Stimulated activated CD4-positive, alpha-beta T cell treated with anti-CD3 and anti-CD28 coated beads, Interleukin-12 subunit alpha, Interleukin-12 subunit beta, amount 100 ng/mL, for 48 hours (primary cell): ENCODE measurements around the gene N4BP2.

Experiments used
- DNase-seq, 3 donors: peaks; one replicate each; pipeline ENCODE4 v3.0.0-alpha.2; 2020; ENCODE audit warnings: low read depth in 2 of 3, low spot score in 1 of 3

Gene N4BP2

DNA sequence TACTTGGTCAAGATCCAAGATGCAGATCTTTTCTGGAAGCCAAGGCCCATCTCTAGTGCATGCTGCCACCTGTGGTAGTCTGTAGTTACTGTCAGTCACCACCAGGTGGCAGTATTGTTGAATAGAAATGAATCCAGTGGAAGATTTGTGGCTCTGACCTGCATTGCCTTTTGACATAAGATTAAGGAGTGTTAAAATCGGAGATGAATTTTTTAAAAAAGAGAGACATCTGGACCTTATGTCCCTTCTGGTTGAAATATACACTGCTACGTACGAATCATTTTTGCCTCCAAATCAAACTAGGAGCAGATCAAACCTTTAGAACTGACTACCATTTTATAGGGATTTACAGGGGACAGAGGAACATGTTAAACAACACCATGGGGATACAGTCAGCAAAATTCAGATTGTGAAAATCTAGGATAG lies 93.3 kb downstream of the N4BP2 start:
- DNase-seq, result peak; percentile 47 to 85 (median 48)

- DNase-seq, result no peak
Observed at GRCh38 chr4:40150932-40151331, 94.3 kb downstream of the N4BP2 start.

GRCh38 chr4:40152637-40153036 lies 96.0 kb downstream of the N4BP2 start:
- no peak for DNase-seq

- DNase-seq, result no peak
Observed at GRCh38 chr4:40157436-40157835, 100.8 kb downstream of the N4BP2 start.

GRCh38 chr4:40160258-40160657 lies 103.6 kb downstream of the N4BP2 start:
- DNase-seq, result no peak

DNA sequence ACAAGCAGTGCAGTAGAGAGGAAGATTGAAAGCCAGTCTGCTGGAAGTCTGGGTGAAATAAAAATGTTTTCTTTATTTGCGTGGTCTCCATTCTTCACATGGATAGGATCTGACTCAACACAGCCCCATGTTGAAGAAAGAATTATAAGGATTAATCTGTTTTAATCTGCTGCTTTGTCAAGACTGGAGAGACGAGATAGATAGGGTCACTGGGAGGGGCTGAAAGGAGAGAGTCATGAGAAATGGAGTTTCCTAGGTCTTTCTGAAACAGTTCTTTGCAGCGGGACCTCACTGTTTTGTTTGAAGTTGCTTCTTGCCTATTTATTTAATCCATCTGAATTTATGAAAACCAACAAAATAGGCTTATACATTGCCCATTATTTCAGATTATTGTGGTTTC lies 107.8 kb downstream of the N4BP2 start:
- no peak for DNase-seq

GRCh38 chr4:40165916-40166315 lies 109.3 kb downstream of the N4BP2 start:
- DNase-seq, result no peak

DNA sequence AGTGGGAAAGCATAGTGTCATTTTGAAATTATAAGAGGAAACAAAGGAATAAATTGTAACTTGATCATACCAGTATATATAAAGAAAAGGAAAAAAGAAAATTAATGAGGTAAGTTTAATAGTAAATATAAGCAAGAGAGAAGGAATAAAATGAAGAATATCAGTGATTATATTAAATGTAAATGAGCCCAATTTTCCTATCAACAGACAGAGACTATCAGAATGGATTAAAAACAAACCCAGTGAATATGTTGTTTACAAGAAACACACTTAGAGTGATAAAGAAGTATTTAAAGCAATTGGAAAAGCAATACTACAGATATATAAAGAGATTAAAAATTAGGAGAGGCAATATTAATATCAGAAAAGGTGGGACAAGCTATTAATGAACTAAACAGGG lies 111.4 kb downstream of the N4BP2 start:
- no peak for DNase-seq

DNA sequence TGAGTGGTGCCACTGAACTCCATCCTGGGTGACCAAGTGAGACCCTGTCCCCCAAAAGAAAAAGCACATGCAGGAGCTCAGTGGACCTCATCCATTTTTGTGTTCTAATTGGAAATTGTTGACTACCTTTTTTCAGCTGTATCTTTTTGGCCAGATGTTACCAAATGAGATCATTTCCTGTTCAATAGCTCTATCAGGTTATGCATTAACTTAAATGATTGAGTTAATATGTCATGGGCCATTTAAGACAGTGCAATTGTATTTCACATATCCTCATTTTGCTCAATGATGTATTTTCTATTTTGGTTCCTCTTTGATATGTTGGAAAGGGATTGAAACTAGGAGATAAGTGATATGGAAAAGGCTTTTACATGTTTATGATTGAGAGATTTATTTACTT lies 113.9 kb downstream of the N4BP2 start:
- DNase-seq, result no peak

- DNase-seq, result no peak
Observed at GRCh38 chr4:40173470-40173875, 116.8 kb downstream of the N4BP2 start.

DNA sequence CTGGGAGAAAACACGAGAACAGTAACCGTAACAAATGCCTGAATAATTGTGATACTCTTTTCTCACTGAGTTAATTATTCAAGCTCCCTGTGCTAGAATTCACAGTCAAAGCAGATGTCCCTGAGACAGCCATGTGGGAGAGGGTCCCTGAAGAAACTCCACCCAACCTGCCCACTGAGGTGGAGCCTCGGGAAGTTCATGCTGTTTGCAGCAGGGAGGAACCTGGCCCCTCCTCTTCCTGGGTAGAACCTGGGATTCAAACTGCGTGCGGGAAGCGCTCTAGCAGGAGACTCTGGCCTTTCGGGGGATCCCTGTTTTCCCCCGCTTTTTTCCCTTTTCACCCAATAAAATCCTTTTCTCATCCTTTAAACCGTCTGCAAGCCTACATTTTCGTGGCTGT lies 120.0 kb downstream of the N4BP2 start:
- no peak for DNase-seq

DNA sequence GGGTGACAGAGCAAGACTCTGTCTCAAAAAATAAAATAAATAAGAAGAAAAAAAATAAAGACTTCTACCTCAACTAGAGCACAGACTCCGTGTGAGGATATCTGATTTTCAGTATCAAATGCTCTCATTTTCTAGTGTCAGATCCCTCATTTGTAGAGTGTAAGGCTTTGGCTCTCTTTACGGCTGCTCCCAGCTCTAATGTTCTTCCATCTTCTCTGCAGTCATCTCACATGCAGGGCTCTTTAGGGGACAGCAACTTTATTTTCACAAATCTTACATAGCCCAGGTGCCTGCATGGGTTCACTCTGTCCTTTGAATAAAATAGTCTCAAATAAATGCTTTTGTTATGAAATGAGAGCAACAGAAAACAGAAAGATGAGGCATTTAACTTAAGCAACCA lies 120.9 kb downstream of the N4BP2 start:
- DNase-seq, result no peak

DNA sequence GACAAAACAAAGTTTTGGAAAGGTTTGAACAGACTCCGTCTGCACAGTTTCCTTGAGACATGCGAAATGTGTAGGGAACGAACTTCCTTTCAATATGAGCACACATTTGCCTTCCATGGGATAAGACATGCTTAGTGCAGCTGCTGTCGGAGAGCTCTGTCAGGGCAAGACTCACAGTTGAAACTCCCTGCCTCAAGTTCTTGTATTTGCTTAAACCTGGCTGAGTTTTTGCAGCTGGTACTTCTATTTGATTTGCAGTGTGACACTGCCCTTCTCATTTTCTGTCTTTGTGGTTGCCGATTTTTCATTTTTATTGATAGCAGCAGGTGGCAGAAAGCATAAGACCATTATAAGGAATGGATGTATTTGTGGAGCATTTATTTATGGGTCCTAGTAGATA lies 122.0 kb downstream of the N4BP2 start:
- no peak for DNase-seq

DNA sequence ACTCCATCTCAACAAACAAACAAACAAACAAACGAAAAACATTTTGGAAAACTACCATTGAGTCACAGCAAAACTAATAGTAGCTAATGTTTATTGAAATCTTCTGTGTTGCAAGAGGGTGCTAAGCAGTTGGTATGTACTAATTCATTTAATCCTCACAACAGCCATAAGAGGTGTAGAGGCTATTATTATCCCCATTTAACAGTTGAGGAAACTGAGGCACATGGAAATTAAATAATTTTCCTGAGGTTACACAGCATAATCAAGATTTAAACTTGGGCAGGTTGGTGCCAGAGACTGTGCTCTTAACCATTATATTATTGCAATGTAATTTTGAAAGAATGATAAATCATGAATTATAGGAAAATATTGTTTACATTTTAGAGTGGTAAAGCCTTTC lies 122.7 kb downstream of the N4BP2 start:
- DNase-seq, result no peak

DNA sequence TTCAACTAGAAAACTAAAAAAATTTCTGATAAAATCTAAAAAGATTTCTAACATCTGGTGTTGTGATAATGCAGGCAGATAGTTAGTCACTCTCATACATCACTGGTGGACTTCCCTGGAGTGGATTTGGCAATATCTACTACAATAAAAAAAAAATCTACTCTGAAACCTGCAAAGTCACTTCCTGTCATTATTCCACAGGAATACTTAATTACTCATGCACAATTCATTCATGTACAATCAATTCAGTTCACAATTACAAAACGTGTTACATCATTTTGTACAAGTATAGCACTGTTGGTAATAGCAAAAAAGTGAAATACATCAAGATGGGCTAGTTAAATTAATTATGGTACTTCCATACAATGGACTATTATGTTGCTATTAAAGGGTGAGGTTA lies 123.7 kb downstream of the N4BP2 start:
- no peak for DNase-seq

DNA sequence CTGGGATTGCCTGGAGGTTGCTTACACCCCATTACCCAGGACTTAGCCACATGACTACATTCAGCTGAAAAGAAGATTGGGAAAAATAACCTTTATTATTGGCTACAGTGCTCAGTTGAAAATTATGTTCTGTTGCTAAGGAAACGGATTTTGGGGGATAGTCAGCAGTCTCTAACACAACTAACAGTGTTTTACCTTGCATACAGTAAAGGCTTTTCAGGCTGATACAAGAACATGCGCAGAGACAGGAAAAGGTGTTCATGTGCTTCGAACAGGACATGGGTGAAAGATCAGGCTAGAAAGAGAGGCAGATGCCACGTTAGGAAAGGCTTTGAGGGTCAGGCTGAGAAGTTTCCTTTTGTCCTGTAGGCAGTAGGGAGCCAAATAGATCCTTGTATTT lies 125.4 kb downstream of the N4BP2 start:
- no peak for DNase-seq

DNA sequence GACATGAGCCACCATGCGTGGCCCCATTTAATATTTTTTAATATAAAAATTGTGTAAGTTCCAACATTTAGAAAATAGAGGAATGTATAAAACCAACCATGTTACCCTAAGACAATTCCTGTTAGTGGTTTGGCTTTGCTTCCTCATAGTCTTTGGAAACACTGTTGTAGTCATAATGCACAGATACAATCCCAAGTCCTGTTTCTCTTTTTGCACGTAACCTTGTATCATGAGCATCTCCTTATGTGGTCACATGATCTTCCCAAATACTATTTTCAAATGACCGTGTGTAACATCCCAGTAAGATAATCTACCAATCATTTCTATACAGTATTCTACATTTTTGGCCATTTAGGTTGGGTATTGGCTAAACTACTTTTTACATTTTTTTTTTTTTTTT lies 126.3 kb downstream of the N4BP2 start:
- DNase-seq, result no peak

- no peak for DNase-seq
Observed at GRCh38 chr4:40183615-40184411, 127.2 kb downstream of the N4BP2 start.

GRCh38 chr4:40185830-40186664 lies 129.4 kb downstream of the N4BP2 start:
- no peak for DNase-seq

GRCh38 chr4:40186665-40187014 lies 130.0 kb downstream of the N4BP2 start:
- DNase-seq, result no peak

DNA sequence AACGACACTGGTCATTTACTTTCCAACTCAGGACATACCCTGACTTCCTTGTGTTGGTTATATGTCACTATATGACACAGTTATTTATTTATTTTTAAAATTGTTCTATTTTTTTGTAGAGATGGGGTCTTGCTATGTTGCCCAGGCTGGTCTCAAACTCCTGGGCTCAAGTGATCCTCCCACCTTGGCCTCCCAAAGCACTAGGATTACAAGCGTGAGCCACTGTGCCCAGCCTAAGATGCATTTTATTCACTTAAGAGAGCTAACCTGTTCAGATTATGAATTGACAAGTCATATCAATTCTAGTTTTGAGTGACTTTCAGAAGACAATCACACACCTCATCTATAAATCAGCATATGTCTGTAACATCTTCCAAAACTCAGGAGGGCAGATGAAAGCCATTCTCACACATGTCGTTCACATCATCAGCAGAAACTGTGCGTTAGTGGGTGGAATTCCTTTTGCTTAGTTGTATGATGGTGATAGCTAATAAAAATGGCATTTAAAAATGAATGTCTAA lies 130.8 kb downstream of the N4BP2 start:
- no peak for DNase-seq

DNA sequence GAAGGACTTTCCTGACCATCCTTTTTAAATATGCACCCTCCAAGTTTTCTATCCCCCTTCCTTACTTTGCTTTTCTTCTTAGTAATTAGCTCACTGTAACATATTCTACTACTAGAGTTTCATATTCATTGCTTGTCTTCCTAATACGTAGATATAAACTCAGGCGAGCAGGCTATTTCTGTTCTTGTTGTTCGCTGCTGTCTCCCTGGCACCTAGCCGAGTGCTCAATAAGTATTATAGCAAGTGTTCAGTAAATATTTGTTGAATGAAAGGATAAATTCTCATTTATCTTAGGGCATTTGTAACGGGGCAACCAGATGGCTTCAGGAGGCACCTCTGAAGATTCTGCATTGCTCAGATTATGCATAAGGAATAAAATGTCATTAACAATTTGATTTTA lies 133.4 kb downstream of the N4BP2 start:
- no peak for DNase-seq
